K562 (cell line): Measurements from ENCODE around the gene FBLIM1. TPM values are rescaled to one million over a fixed set of nuclear protein-coding genes. Genes with fewer than 3 reads are reported as not detected.

Experiments
- ATAC-seq: fragments of 200-7000 bp; cut with Tn5 transposase; 3 replicates; pipeline ENCODE4 v1.9.1; 2020; ENCODE audit warnings: moderate library complexity
- BruUV-seq: library from RNA; stranded (reverse); fragments of 400-500 nt; replicated peaks from 2 replicates; lab custom pipeline; 2021; lab: Mats Ljungman, UMichigan
- CTCF ChIA-PET: fragments of 300-600 bp; formaldehyde crosslinking; extraction: SDS; loops from one replicate; lab custom pipeline; 2021; ENCODE audit warnings: low intra/inter-chr PET ratio; lab: Yijun Ruan, JAX
- POLR2A ChIA-PET: fragments of 300-600, 350-650 bp; sonication (Branson Sonifier 250); formaldehyde crosslinking; extraction: SDS; loops from one replicate; lab custom pipeline; 2021; ENCODE audit warnings: antibody characterized with exemption, inconsistent platforms; lab: Yijun Ruan, JAX
- DNase-seq, 4 experiments: peaks; one replicate each; pipeline versions ENCODE4 v3.0.0 to v3.0.0-alpha.2; 2011 to 2018; ENCODE audit warnings: low spot score in 3 of 4, mixed read lengths in 3 of 4; ENCODE audit errors: extremely low read depth in 1 of 4
- FAIRE-seq: peaks from 2 replicates; lab custom pipeline; 2011; peaks lifted over from hg19 to GRCh38; lab: Jason Lieb, UNC
- H2AFZ ChIP-seq: 2 replicates; pipeline ENCODE4 v1.6.0; 2011; ENCODE audit warnings: low read depth, low read length, control low read depth, inconsistent platforms
- H3K27ac ChIP-seq: fragments of 200-600 bp; 3 replicates; pipeline ENCODE4 v1.8.0; 2011; ENCODE audit warnings: low read depth, mild to moderate bottlenecking, control low read depth, inconsistent platforms, low read length, moderate library complexity, mixed read lengths; ENCODE audit errors: extremely low read depth
- H3K27me3 ChIP-seq, 2 experiments: fragments of 300-600 bp in 1 of 2; 2 replicates in 1 of 2; 3 replicates in 1 of 2; pipeline versions ENCODE4 v1.6.0 to v1.8.0; 2011; ENCODE audit warnings: inconsistent platforms in 2 of 2, low read length in 2 of 2, mild to moderate bottlenecking in 1 of 2, mixed read lengths in 1 of 2, moderate library complexity in 1 of 2; ENCODE audit not compliant: control insufficient read depth in 2 of 2, insufficient read depth in 2 of 2
- H3K36me3 ChIP-seq: fragments of 300-600 bp; 3 replicates; pipeline ENCODE4 v1.8.0; 2011; ENCODE audit warnings: mild to moderate bottlenecking, low read length, inconsistent platforms; ENCODE audit not compliant: control insufficient read depth, insufficient read depth
- H3K4me1 ChIP-seq, 2 experiments: fragments of 200-600 bp in 1 of 2; replicated peaks in 1 of 2; 2 replicates in 1 of 2; 3 replicates in 1 of 2; pipeline versions ENCODE4 v1.5.1 to v1.8.0; 2011; ENCODE audit warnings: inconsistent platforms in 2 of 2, low read length in 2 of 2, mild to moderate bottlenecking in 1 of 2, mixed read lengths in 1 of 2, moderate library complexity in 1 of 2; ENCODE audit not compliant: control insufficient read depth in 2 of 2, insufficient read depth in 2 of 2
- H3K4me2 ChIP-seq: 2 replicates; pipeline ENCODE4 v1.6.1; 2011; ENCODE audit warnings: low read length, control low read depth, inconsistent platforms, mixed read lengths; ENCODE audit not compliant: insufficient read depth
- H3K4me3 ChIP-seq: fragments of 200-600 bp; sonication (generic), shearing (Covaris generic); 2 replicates; pipeline ENCODE4 v1.5.1; 2016; ENCODE audit warnings: control low read depth, inconsistent platforms
- H3K79me2 ChIP-seq: fragments of 200-600 bp; 3 replicates; pipeline ENCODE4 v1.8.0; 2011; ENCODE audit warnings: low read length, inconsistent platforms; ENCODE audit not compliant: control insufficient read depth, insufficient read depth
- H3K9ac ChIP-seq, 2 experiments: 2 replicates each; pipeline versions ENCODE4 v1.6.0 to v1.6.1; 2011; ENCODE audit warnings: low read depth in 2 of 2, low read length in 2 of 2, control low read depth in 1 of 2, inconsistent platforms in 1 of 2, mild to moderate bottlenecking in 1 of 2, mixed read lengths in 1 of 2; ENCODE audit not compliant: insufficient read depth in 1 of 2
- H3K9me1 ChIP-seq: one replicate; pipeline ENCODE4 v1.6.0; 2011; ENCODE audit warnings: inconsistent platforms, mild to moderate bottlenecking, low read length, moderate library complexity; ENCODE audit not compliant: control insufficient read depth, insufficient read depth
- H3K9me3 ChIP-seq: replicated peaks from 2 replicates; pipeline ENCODE4 v1.5.1; 2011; ENCODE audit warnings: low read depth, low read length, inconsistent platforms; ENCODE audit not compliant: control insufficient read depth, insufficient read depth
- H4K20me1 ChIP-seq: replicated peaks from 2 replicates; pipeline ENCODE4 v1.6.1; 2011; ENCODE audit warnings: low read length, inconsistent platforms, mixed read lengths; ENCODE audit not compliant: control insufficient read depth, insufficient read depth
- PCBP1 ChIP-seq: fragments of 200-400 bp; formaldehyde crosslinking; IDR thresholded peaks from 2 replicates; pipeline ENCODE4 v1.6.1; 2018; ENCODE audit warnings: mild to moderate bottlenecking, low read depth, low read length; ENCODE audit not compliant: poor library complexity, severe bottlenecking
- WGBS: fragments of 100-300 bp; shearing (Covaris generic); methylation state at CpG from one replicate; pipeline ENCODE4 v1.1.6; 2016; ENCODE audit warnings: low coverage, mixed read lengths; ENCODE audit not compliant: insufficient coverage; ENCODE audit errors: missing lambda C conversion rate; 5-methylcytosine and 5-hydroxymethylcytosine counted together
- in situ Hi-C: fragments of 300-500 bp; cut with MboI; formaldehyde crosslinking; loops from 4 replicates; pipeline ENCODE4 v1.15.0; 2018; ENCODE audit warnings: inconsistent platforms, mixed read lengths
- intact Hi-C: fragments of 100-400 bp; cut with micrococcal nuclease; formaldehyde crosslinking; loops from 2 replicates; pipeline ENCODE4 v1.14.2; 2022
- polyA plus RNA-seq, 8 experiments: library from polyadenylated mRNA; depleted of rRNA in 4 of 8; stranded (reverse) in 5 of 8; unstranded in 3 of 8; fragments of >200 nt; fragmentation: Nextera tagmentation in 2 of 8; fragmentation: Illumina TruSeq in 1 of 8; extraction: Ambion mirVana in 2 of 8; extraction: Trizol in 1 of 8; gene quantifications; 2 replicates each; pipeline versions ENCODE4 v1.2.1 to v1.2.3, GENCODE V29; 2011 to 2014; ENCODE audit warnings: inconsistent platforms in 1 of 8, missing spikeins in 1 of 8
- total RNA-seq, 7 experiments: library from RNA; depleted of rRNA in 6 of 7; stranded (reverse); fragments of >200 nt in 6 of 7; fragmentation: Illumina TruSeq in 2 of 7; extraction: Trizol in 2 of 7; gene quantifications; 2 replicates each; pipeline versions ENCODE4 v1.2.1 to v1.2.3, GENCODE V29; 2011 to 2021; ENCODE audit warnings: low replicate concordance in 1 of 7
- TF ChIP-seq, protein P1 (sequence below), 3 experiments: IDR thresholded peaks in 2 of 3; conservative IDR thresholded peaks in 1 of 3; 2 replicates each; pipeline ENCODE4 v1.5.1; 2011 to 2012; ENCODE audit warnings: low read length in 3 of 3, mild to moderate bottlenecking in 3 of 3, control low read depth in 2 of 3, improper control_type of control experiment in 1 of 3, inconsistent platforms in 1 of 3, low read depth in 1 of 3, mixed read lengths in 1 of 3, moderate library complexity in 1 of 3; ENCODE audit not compliant: insufficient read depth in 2 of 3

The FBLIM1 gene
- total and polyA plus RNA-seq, 9 of the 15 experiments (the other 6 are each of a cell fraction or from before 2014, with no cell fraction given) = 0.14 to 0.24 TPM; not detected in 7

DNA sequence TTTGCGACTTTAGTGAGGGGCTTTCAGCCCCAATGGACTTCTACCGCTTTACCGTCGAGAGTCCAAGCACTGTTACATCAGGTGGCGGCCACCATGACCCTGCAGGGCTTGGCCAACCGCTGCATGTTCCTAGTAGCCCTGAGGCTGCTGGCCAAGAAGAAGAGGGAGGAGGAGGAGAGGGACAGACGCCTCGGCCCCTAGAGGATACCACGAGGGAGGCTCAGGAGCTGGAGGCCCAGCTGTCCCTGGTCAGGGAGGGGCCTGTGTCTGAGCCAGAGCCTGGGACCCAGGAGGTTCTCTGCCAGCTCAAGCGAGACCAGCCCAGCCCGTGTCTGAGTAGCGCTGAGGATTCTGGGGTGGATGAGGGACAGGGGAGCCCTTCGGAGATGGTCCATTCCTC is 31.2 kb upstream of the FBLIM1 start:
- Histone ChIP-seq H3K9me1 (no peaks in the 10 kb centered on the region), H3K27me3 (no peaks in the 10 kb centered on the region), H4K20me1 (no peaks in the 10 kb centered on the region), H3K9me3 (no peaks in the 10 kb centered on the region), H3K4me2 (no peak overlapping the region), H3K79me2 (no peaks in the 10 kb centered on the region), H2AFZ (no peak overlapping the region), H3K36me3 (peaks cover 80% of the 10 kb centered on the region; the same call in 2 of the 3 replicates), H3K9ac (no peak overlapping the region), H3K4me1 (peaks cover 0 to 36% of the 10 kb centered on the region in 2 experiments; a peak in 1 of 5 replicates), H3K27ac (no peak overlapping the region), H3K4me3 (no peak overlapping the region)
- in situ Hi-C loops = no loop called here
- TF ChIP-seq, protein P1, sequence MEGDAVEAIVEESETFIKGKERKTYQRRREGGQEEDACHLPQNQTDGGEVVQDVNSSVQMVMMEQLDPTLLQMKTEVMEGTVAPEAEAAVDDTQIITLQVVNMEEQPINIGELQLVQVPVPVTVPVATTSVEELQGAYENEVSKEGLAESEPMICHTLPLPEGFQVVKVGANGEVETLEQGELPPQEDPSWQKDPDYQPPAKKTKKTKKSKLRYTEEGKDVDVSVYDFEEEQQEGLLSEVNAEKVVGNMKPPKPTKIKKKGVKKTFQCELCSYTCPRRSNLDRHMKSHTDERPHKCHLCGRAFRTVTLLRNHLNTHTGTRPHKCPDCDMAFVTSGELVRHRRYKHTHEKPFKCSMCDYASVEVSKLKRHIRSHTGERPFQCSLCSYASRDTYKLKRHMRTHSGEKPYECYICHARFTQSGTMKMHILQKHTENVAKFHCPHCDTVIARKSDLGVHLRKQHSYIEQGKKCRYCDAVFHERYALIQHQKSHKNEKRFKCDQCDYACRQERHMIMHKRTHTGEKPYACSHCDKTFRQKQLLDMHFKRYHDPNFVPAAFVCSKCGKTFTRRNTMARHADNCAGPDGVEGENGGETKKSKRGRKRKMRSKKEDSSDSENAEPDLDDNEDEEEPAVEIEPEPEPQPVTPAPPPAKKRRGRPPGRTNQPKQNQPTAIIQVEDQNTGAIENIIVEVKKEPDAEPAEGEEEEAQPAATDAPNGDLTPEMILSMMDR (IDR thresholded peaks at IDR 0.05 in 2 of 3, conservative IDR thresholded peaks at IDR 0.05 in 1 of 3; ENCODE audit: insufficient read depth in 2 of 3, low read depth in 1 of 3, low read length in 3 of 3) = no peak
- TF ChIP-seq PCBP1 = peak; percentile 33
- intact Hi-C loops = no loop called here
- BruUV-seq = no TSS peak
- WGBS = 81% methylated on average over 12 of the region's 13 CpGs
- peak; percentile 6; the same call in 1 of the 3 replicates for ATAC-seq
- DNase-seq = no peak
- POLR2A ChIA-PET = interaction anchor here (0.7 to 1.5 kb wide), 3 partner anchors 10 to 110 kb away, joined by 3 to 5 read pairs (median 5); no protein-coding TSS in a partner anchor
- FAIRE-seq = no peak
- CTCF ChIA-PET = no interaction called here
